NT2/D1 (cell line): ENCODE data around the gene SPSB3.
A peak's percentile ranks its signal among the peaks of the same experiment; 100 is the strongest.

ENCODE experiments used
- DNase-seq: peaks from one replicate; pipeline ENCODE4 v3.0.0-alpha.2; 2011; ENCODE audit warnings: low read depth, low spot score
- H3K27me3 ChIP-seq: 2 replicates; pipeline ENCODE4 v1.6.0; 2011; ENCODE audit warnings: mild to moderate bottlenecking; ENCODE audit not compliant: insufficient read length, insufficient read depth
- H3K36me3 ChIP-seq: 2 replicates; pipeline ENCODE4 v1.6.1; 2011; ENCODE audit warnings: mild to moderate bottlenecking, low read length, mixed read lengths; ENCODE audit not compliant: insufficient read depth, insufficient read length
- H3K4me1 ChIP-seq: 2 replicates; pipeline ENCODE4 v1.5.1; 2011; ENCODE audit not compliant: insufficient read depth, insufficient read length
- H3K4me3 ChIP-seq: 2 replicates; pipeline ENCODE4 v1.5.1; 2011; ENCODE audit warnings: low read depth; ENCODE audit not compliant: insufficient read length
- H3K9ac ChIP-seq: 2 replicates; pipeline ENCODE4 v1.6.0; 2011; ENCODE audit warnings: low read depth; ENCODE audit not compliant: insufficient read length
- H3K9me3 ChIP-seq: 2 replicates; pipeline ENCODE4 v1.5.1; 2011; ENCODE audit warnings: mild to moderate bottlenecking, low read length; ENCODE audit not compliant: insufficient read depth
- SUZ12 ChIP-seq: IDR thresholded peaks from 2 replicates; pipeline ENCODE4 v1.6.1; 2011; ENCODE audit not compliant: insufficient read length, insufficient read depth; ENCODE audit errors: extremely low read depth
- YY1 ChIP-seq: IDR thresholded peaks from 2 replicates; pipeline ENCODE4 v1.6.1; 2011; ENCODE audit not compliant: insufficient read length, insufficient read depth
- ZNF274 ChIP-seq: IDR thresholded peaks from 2 replicates; pipeline ENCODE4 v1.6.1; 2011; ENCODE audit warnings: mild to moderate bottlenecking, low read depth, low read length

SPSB3 gene

GRCh38 chr16:1786242-1787055, 4.1 kb upstream of the SPSB3 start:
- H3K36me3 ChIP-seq, result peaks cover 74% of the 10 kb centered on the region

GRCh38 chr16:1785846-1786170, 3.4 kb upstream of the SPSB3 start:
- H3K4me1 ChIP-seq, result peaks cover 8% of the 10 kb centered on the region
- no peak for DNase-seq
- no peaks in the 10 kb centered on the region for H3K27me3 ChIP-seq
- no peaks in the 10 kb centered on the region for H3K9me3 ChIP-seq
- TF ChIP-seq ZNF274 (no peak), YY1 (no peak), SUZ12 (no peak)
- H3K4me3 ChIP-seq, result no peak overlapping the region
- H3K9ac ChIP-seq, result peak overlapping the region; percentile 32
- H3K36me3 ChIP-seq, result peaks cover 70% of the 10 kb centered on the region

More at GRCh38 chr16:1786242-1787055, 4.1 kb upstream of the SPSB3 start:
- Histone ChIP-seq H3K9ac (no peak overlapping the region), H3K4me3 (no peak overlapping the region), H3K9me3 (no peaks in the 10 kb centered on the region), H3K27me3 (no peaks in the 10 kb centered on the region), H3K4me1 (peaks cover 2% of the 10 kb centered on the region)
- no peak for DNase-seq
- TF ChIP-seq SUZ12 (no peak), ZNF274 (no peak), YY1 (no peak)

- Histone ChIP-seq H3K9me3 (no peaks in the 10 kb centered on the region), H3K36me3 (peaks cover 70% of the 10 kb centered on the region), H3K27me3 (no peaks in the 10 kb centered on the region), H3K9ac (peak overlapping the region; percentile 32), H3K4me3 (no peak overlapping the region), H3K4me1 (peaks cover 9% of the 10 kb centered on the region)
- no peak for DNase-seq
- TF ChIP-seq YY1, result no peak
- TF ChIP-seq SUZ12, result no peak
- no peak for TF ChIP-seq ZNF274
Observed at GRCh38 chr16:1784977-1785845, 2.8 kb upstream of the SPSB3 start.

GRCh38 chr16:1781758-1782407, 488 bp downstream of the SPSB3 start:
- Histone ChIP-seq H3K27me3 (no peaks in the 10 kb centered on the region), H3K36me3 (peaks cover 70% of the 10 kb centered on the region), H3K4me3 (peak overlapping the region; percentile 76), H3K4me1 (peaks cover 18% of the 10 kb centered on the region), H3K9ac (peak overlapping the region; percentile 89), H3K9me3 (no peaks in the 10 kb centered on the region)
- DNase-seq, result no peak
- TF ChIP-seq ZNF274 (no peak), YY1 (no peak), SUZ12 (no peak)

- H3K36me3 ChIP-seq, result peaks cover 70% of the 10 kb centered on the region
- DNase-seq, result no peak
- TF ChIP-seq YY1, result no peak
- TF ChIP-seq SUZ12, result no peak
- no peak for TF ChIP-seq ZNF274
- H3K9me3 ChIP-seq, result no peaks in the 10 kb centered on the region
- peak overlapping the region; percentile 76 for H3K4me3 ChIP-seq
- H3K4me1 ChIP-seq, result peaks cover 18% of the 10 kb centered on the region
- H3K9ac ChIP-seq, result peak overlapping the region; percentile 89
- H3K27me3 ChIP-seq, result no peaks in the 10 kb centered on the region
Observed at GRCh38 chr16:1781254-1781653, 1.1 kb downstream of the SPSB3 start.

GRCh38 chr16:1780677-1781072, 1.7 kb downstream of the SPSB3 start:
- Histone ChIP-seq H3K9me3 (no peaks in the 10 kb centered on the region), H3K4me3 (no peak overlapping the region), H3K4me1 (peaks cover 18% of the 10 kb centered on the region), H3K9ac (peak overlapping the region; percentile 89), H3K36me3 (peaks cover 70% of the 10 kb centered on the region), H3K27me3 (no peaks in the 10 kb centered on the region)
- DNase-seq, result no peak
- TF ChIP-seq YY1 (no peak), SUZ12 (no peak), ZNF274 (no peak)
